ENCODE results near the gene DLG2.

DNA sequence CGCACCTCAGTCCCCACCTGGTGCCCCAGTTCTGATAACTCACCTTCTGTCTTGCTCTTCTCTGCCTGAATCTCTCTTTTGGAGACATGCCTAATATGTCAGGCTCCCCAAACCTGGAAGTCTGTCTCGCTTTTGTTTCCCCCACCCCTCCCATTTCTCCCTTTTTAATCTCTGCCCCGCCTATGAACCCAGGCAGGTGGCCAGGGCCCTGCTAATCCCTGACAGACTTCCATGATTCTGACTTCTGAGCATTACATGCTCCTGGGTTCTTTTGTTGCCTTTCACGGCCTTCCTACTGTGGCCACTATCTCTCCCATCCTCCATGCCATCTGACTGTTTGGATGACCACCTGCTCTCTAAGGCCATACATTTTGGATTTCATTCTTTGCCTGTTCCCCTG, 1220.1 kb downstream of the DLG2 start:
- TF ChIP-seq, protein P1, sequence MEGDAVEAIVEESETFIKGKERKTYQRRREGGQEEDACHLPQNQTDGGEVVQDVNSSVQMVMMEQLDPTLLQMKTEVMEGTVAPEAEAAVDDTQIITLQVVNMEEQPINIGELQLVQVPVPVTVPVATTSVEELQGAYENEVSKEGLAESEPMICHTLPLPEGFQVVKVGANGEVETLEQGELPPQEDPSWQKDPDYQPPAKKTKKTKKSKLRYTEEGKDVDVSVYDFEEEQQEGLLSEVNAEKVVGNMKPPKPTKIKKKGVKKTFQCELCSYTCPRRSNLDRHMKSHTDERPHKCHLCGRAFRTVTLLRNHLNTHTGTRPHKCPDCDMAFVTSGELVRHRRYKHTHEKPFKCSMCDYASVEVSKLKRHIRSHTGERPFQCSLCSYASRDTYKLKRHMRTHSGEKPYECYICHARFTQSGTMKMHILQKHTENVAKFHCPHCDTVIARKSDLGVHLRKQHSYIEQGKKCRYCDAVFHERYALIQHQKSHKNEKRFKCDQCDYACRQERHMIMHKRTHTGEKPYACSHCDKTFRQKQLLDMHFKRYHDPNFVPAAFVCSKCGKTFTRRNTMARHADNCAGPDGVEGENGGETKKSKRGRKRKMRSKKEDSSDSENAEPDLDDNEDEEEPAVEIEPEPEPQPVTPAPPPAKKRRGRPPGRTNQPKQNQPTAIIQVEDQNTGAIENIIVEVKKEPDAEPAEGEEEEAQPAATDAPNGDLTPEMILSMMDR (conservative IDR thresholded peaks at IDR 0.05; ENCODE audit: low read length), result no peak
- TF ChIP-seq EZH2phosphoT487 (IDR thresholded peaks at IDR 0.05; ENCODE audit: borderline replicate concordance, low read depth, low read length), result no peak
